Effector CD4-positive, alpha-beta T cell (primary cell): ENCODE measurements around the gene FBXO44.

ENCODE experiments used
- DNase-seq: peaks from one replicate; pipeline ENCODE4 v3.0.0-alpha.2; 2020

Gene FBXO44

GRCh38 chr1:11640101-11640500 is 14.6 kb upstream of the FBXO44 start:
- no peak for DNase-seq

- no peak for DNase-seq
Observed at GRCh38 chr1:11640944-11641343, 13.7 kb upstream of the FBXO44 start.

- DNase-seq = no peak
Observed at GRCh38 chr1:11641776-11642305, 12.8 kb upstream of the FBXO44 start.

DNA sequence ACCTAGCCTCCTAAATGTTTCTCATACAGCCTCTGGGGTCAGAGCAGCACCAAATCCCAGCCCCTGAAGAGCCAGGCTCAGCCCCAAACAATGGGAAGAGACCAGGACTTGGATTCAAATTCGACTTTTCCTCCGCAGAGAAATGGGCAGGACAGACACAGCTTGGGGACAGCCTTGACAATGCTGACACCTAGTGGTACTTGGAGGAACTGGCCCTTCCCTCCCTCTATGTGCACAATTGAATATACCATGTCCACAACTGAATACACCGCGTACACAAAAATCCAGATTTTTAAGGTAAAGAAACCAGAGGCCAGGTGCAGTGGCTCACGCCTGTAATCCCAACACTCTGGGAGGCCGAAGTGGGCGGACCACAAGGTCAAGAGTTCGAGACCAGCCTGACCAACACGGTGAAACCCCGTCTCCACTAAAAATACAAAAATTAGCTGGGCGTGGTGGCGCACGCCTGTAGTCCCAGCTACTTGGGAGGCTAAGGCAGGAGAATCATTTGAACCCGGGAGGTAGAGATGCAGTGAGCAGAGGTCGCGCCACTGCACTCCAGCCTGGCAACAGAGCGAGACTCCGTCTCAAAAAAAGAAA is 12.2 kb upstream of the FBXO44 start:
- peak; percentile 64 for DNase-seq

DNA sequence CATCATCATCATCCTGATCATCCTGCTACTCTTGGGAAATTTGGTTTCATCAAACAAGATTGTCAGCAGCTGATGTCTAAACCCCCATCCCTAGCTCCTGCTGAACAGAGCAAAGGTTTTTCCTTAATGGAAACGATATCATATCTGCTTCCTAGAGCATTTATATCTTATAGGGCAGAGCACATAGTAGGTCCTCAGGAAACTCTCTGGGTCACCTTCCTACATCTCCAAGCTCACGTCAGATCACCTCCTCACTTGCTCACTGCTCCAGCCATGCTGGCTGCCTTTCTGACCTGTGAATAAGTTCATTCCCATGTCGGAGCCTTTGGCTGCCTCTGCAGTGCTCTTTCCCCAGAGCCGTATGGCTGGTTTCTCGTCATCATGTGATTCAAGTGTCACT is 10.9 kb upstream of the FBXO44 start:
- DNase-seq = no peak

GRCh38 chr1:11645270-11645669 is 9.4 kb upstream of the FBXO44 start:
- DNase-seq = no peak

- peak; percentile 73 for DNase-seq
Observed at GRCh38 chr1:11645670-11646265, 8.9 kb upstream of the FBXO44 start.

DNA sequence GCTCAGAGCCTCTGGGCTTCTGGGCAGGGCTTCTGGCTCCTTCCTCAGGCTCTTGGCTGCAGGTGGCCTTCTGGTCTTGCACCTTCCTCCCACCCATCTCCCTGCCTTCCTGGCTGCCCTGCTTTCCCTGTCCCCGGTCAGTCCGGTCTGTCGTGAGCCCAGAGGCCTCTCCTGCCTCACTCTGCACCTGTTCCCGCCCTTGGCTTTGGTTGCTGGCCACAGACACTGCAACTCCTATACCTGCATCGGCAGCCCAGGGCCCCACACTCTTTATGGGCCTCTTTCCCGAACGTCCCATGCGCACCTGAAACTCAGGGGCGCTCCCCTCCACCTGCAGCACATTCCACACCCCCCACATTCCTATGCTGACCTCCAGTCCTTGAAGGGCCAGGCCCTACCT is 8.4 kb upstream of the FBXO44 start:
- no peak for DNase-seq

- DNase-seq = no peak
Observed at GRCh38 chr1:11647333-11647732, 7.3 kb upstream of the FBXO44 start.

DNA sequence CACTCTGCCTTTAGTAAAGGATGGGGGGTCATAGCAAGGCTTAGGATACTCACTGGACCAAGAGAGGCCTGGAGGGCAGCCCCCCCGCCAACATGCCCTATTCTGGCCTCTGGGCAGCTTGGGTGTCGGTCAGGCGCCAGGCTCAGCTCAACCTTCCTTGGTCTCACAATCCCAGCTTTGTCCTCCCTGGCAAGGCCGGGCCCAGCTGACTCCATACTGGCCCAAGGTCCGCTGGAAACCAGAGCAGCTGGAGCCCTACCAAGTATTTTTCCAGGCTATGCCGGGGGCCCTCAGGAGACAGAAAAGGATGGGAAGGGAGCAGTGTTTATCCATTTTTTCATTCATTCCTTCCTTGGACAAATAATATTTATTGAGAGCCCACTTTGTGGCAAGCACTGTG is 6.6 kb upstream of the FBXO44 start:
- DNase-seq = no peak

DNA sequence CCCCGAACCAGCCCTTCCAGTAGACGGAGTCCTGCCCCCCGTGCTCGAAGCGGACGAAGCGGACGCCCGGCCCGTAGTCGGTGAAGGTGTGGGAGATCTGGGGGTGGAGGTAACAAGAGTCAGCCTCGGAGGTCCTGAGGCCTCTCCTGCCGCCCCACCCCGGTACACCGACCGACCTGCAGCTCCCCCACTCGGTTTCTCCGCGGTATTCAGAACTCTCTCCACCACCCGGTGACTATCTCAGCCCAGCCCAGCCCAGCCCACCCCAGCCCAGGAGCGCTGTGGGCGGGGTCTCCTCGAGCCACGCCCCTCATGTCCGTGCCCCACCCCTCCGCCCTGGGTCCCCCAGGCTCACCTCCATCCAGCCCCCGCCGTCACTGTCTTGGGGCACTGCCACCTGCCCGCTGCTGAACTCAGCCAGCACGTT is 5.9 kb upstream of the FBXO44 start:
- peak; percentile 24 for DNase-seq

DNA sequence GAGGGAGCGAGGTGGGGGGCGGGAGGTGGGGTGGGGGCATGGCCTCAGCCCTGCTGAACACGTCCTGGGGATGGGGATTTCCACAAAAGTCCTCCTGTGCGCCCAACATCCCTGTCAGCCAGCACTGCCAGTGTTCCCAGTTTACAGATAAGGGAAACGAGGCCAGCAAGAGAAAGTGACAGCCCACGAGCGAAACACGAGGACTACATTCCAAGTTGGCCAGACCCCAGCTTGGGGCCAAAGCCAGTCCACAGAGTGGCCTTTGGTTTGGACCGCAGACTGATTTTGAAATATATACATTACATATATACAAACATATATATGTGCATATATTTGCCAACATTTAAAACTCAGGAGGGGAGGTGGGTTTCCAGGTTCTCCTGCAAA is 5.4 kb upstream of the FBXO44 start:
- no peak for DNase-seq

- DNase-seq = no peak
Observed at GRCh38 chr1:11649624-11650330, 4.9 kb upstream of the FBXO44 start.

GRCh38 chr1:11650331-11650991 is 4.2 kb upstream of the FBXO44 start:
- peak; percentile 70 for DNase-seq

- no peak for DNase-seq
Observed at GRCh38 chr1:11651017-11651416, 3.7 kb upstream of the FBXO44 start.

DNA sequence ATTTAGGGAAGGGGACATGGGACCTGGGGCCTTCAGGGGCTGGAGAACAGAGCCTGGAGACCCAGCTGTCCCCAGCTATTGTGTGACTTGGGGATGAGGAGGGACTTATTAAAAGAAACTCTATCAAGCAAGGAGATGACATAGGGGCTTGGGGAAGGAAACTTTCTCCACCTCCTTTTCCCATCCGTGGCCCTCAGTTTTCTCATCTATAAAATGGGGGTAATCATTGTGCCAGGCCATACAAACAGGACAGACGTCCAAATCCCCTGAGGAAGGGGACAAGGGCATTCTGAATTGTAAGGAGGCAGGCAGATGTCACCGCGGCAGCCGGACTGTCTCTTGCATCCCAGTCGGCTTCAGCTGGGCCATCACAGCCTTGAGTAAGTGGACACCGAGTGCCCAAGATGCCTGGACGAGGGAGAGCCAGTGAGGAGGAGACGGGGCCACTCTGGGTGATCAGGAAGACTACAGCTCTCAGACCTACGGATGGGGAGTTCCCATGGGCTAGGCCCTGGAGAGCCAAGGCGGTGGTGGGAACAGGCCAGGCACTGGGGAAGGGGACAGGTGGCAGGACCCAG is 2.4 kb upstream of the FBXO44 start:
- no peak for DNase-seq

GRCh38 chr1:11653101-11653860 is 1.4 kb upstream of the FBXO44 start:
- no peak for DNase-seq

DNA sequence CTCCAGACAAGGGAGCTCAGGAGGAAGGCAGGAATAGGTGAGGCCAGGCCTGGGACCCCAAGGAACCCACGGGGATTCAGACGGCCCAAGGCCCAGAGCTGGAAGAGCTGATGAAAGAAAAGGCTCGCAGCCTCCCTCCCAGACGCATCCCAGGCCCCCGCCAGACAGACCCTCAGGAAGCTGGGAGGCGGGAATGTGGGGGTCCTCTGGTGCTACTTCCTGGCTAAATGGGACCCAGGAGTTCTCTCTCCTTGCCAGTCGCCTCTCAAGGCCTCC is 878 bp upstream of the FBXO44 start:
- no peak for DNase-seq

- no peak for DNase-seq
Observed at GRCh38 chr1:11654939-11655808, 497 bp downstream of the FBXO44 start.

- no peak for DNase-seq
Observed at GRCh38 chr1:11657654-11658053, 3.0 kb downstream of the FBXO44 start.

DNA sequence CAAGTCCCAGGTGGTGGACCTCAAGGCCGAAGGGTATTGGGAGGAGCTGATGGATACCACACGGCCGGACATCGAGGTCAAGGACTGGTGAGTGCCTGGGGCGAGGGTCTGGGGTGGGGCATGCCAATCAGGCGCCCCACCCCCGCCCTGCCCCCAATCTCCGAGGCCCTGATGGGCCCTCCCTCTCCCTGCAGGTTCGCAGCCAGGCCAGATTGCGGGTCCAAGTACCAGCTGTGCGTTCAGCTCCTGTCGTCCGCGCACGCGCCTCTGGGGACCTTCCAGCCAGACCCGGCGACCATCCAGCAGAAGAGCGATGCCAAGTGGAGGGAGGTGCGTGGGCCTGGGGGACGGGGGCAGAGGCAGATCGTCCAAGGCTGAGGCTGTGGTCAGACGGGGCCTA is 3.9 kb downstream of the FBXO44 start:
- DNase-seq = no peak

- no peak for DNase-seq
Observed at GRCh38 chr1:11659748-11660147, 5.1 kb downstream of the FBXO44 start.
